ENCODE results near the gene CEP44. TPM values are rescaled to one million over a fixed set of nuclear protein-coding genes. Genes with fewer than 3 reads are reported as not detected.

The CEP44 gene
- total RNA-seq, 4 donors from 2014 or later: 5.9 to 43.4 (median 22.2) TPM

- H3K36me3 ChIP-seq: no peaks in the 10 kb centered on the region
- H3K4me1 ChIP-seq: no peaks in the 10 kb centered on the region
- H3K4me3 ChIP-seq: no peak overlapping the region
- no peak for TF ChIP-seq POLR2A (IDR thresholded peaks at IDR 0.05)
- TF ChIP-seq, protein P1, sequence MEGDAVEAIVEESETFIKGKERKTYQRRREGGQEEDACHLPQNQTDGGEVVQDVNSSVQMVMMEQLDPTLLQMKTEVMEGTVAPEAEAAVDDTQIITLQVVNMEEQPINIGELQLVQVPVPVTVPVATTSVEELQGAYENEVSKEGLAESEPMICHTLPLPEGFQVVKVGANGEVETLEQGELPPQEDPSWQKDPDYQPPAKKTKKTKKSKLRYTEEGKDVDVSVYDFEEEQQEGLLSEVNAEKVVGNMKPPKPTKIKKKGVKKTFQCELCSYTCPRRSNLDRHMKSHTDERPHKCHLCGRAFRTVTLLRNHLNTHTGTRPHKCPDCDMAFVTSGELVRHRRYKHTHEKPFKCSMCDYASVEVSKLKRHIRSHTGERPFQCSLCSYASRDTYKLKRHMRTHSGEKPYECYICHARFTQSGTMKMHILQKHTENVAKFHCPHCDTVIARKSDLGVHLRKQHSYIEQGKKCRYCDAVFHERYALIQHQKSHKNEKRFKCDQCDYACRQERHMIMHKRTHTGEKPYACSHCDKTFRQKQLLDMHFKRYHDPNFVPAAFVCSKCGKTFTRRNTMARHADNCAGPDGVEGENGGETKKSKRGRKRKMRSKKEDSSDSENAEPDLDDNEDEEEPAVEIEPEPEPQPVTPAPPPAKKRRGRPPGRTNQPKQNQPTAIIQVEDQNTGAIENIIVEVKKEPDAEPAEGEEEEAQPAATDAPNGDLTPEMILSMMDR (IDR thresholded peaks at IDR 0.05): no peak
- DNase-seq: no peak
- no peaks in the 10 kb centered on the region for H3K27me3 ChIP-seq
- no peaks in the 10 kb centered on the region for H3K9me3 ChIP-seq
- intact Hi-C loops (cut with DNase I; ENCODE audit: low total_unique reads): no loop called here
- H3K27ac ChIP-seq: no peak overlapping the region
Measured at GRCh38 chr4:174324725-174325124, 41.0 kb downstream of the CEP44 start.

DNA sequence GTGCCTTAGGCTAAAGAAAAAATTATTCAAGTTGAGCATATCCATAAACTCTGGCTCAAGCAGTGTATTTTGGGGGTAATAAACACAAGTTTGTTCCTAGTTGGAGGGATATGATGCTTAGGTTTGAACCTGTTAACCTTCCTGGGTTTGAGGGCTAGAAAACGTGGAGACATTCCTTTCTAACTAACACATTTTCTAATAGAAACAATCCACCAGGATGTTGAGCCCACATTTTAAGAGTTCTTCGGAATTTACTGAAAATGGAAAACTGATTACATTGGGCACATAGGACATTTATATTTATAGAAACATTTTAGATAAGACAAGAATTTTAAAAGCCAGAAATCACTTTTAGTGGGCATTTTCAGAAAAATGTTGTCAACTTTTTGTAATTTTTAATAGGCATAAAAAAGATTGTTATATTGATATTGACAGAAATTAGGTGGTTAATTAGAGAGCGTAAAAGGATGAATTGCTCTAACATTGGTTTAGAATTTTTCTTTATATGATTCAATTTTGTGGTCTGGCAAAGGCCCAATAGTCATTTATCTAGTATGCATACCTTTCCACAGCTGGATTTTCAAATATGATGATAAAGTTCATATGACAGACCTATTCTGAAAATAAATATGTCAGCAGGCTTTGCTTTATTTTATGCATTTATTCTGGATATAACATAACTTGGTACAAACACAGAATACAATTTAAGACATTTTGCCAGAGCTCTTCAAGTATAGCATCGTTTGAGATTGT, 49.2 kb downstream of the CEP44 start:
- Histone ChIP-seq H3K4me3 (no peak overlapping the region), H3K9me3 (no peaks in the 10 kb centered on the region), H3K4me1 (no peaks in the 10 kb centered on the region), H3K27me3 (no peaks in the 10 kb centered on the region), H3K36me3 (no peaks in the 10 kb centered on the region), H3K27ac (no peak overlapping the region)
- DNase-seq: no peak
- intact Hi-C loops (cut with DNase I; ENCODE audit: low total_unique reads): no loop called here
- no peak for TF ChIP-seq POLR2A (IDR thresholded peaks at IDR 0.05)
- TF ChIP-seq, protein P1 (IDR thresholded peaks at IDR 0.05): no peak

GRCh38 chr4:174334628-174335027, 50.9 kb downstream of the CEP44 start:
- DNase-seq: no peak
- intact Hi-C loops (cut with DNase I; ENCODE audit: low total_unique reads): no loop called here
- H3K4me3 ChIP-seq: no peak overlapping the region
- H3K4me1 ChIP-seq: no peaks in the 10 kb centered on the region
- TF ChIP-seq POLR2A (IDR thresholded peaks at IDR 0.05): no peak
- TF ChIP-seq, protein P1 (IDR thresholded peaks at IDR 0.05): no peak
- no peaks in the 10 kb centered on the region for H3K27me3 ChIP-seq
- no peaks in the 10 kb centered on the region for H3K36me3 ChIP-seq
- H3K9me3 ChIP-seq: no peaks in the 10 kb centered on the region
- no peak overlapping the region for H3K27ac ChIP-seq

DNA sequence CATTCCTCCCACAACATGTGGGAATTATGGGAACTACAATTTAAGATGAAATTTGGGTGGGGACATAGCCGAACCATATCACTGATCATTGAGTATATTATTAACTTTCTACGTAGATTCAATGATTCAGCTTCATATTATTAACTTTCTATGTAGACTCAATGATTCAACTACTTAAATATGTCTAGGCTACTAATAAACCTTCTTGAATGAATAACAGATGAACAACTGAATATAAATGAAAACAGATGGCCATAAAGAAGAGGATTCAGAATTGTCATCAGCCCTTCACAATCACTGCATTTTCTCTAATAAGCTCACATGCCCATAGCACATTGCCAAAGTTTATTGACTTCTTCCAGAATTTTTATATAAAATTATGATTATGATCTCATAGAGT, 57.0 kb downstream of the CEP44 start:
- no peaks in the 10 kb centered on the region for H3K36me3 ChIP-seq
- no peaks in the 10 kb centered on the region for H3K27me3 ChIP-seq
- no peaks in the 10 kb centered on the region for H3K4me1 ChIP-seq
- no peak for DNase-seq
- TF ChIP-seq, protein P1 (IDR thresholded peaks at IDR 0.05): no peak
- TF ChIP-seq POLR2A (IDR thresholded peaks at IDR 0.05): no peak
- intact Hi-C loops (cut with DNase I; ENCODE audit: low total_unique reads): no loop called here
- no peak overlapping the region for H3K4me3 ChIP-seq
- H3K27ac ChIP-seq: no peak overlapping the region
- H3K9me3 ChIP-seq: no peaks in the 10 kb centered on the region

DNA sequence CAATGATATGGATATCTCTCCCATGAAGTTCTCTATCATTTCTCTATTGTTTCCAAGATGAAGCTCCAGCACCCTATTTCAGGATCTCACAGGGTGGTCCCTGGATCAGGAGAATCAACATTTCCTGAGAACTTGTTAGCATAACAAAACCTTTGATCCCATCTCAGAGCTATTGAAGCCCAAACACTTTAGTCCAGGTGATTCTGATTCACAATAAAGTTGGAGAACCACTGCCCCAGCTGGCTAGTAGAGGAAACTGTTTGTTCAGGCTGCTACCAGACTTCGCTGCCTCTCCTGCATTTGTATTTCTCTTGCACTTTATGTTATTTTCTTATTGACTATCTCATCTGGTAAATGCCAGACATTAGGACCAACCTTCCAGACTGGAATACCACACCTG, 65.4 kb downstream of the CEP44 start:
- H3K9me3 ChIP-seq: no peaks in the 10 kb centered on the region
- intact Hi-C loops (cut with DNase I; ENCODE audit: low total_unique reads): no loop called here
- no peak for DNase-seq

More for the DNA sequence above, 65.4 kb downstream of the CEP44 start:
- no peaks in the 10 kb centered on the region for H3K36me3 ChIP-seq
- no peak overlapping the region for H3K27ac ChIP-seq
- H3K27me3 ChIP-seq: no peaks in the 10 kb centered on the region
- no peaks in the 10 kb centered on the region for H3K4me1 ChIP-seq
- no peak overlapping the region for H3K4me3 ChIP-seq
- TF ChIP-seq, protein P1 (IDR thresholded peaks at IDR 0.05): no peak
- TF ChIP-seq POLR2A (IDR thresholded peaks at IDR 0.05): no peak

Measured in uterus (tissue), 4 donors.